Measurements from ENCODE around the gene CLP1.

The CLP1 gene

GRCh38 chr11:57657194-57658022 lies at the start of gene CLP1:
CLP1 (plus strand) TSS chr11:57657762; CDS start chr11:57659477, 1,715 bp downstream.
- peak; percentile 84 to 93 for DNase-seq

- no peak for DNase-seq
These were observed 47.4 kb upstream of the CLP1 start for GRCh38 chr11:57610170-57610569.

- DNase-seq, result no peak
These were observed 43.3 kb upstream of the CLP1 start for GRCh38 chr11:57614234-57614772.

GRCh38 chr11:57615308-57615707 lies 42.3 kb upstream of the CLP1 start:
- DNase-seq, result no peak

- no peak for DNase-seq
These were observed 41.0 kb upstream of the CLP1 start for GRCh38 chr11:57616595-57616994.

- DNase-seq, result no peak
These were observed 39.1 kb upstream of the CLP1 start for GRCh38 chr11:57618438-57618837.

- no peak for DNase-seq
These were observed 38.2 kb upstream of the CLP1 start for GRCh38 chr11:57619331-57619730.

GRCh38 chr11:57620467-57620866 lies 37.1 kb upstream of the CLP1 start:
- DNase-seq, result no peak

- DNase-seq, result no peak
These were observed 35.3 kb upstream of the CLP1 start for GRCh38 chr11:57622263-57622662.

- no peak for DNase-seq
These were observed 32.7 kb upstream of the CLP1 start for GRCh38 chr11:57624864-57625263.

- DNase-seq, result no peak
These were observed 30.7 kb upstream of the CLP1 start for GRCh38 chr11:57626895-57627294.

- DNase-seq, result no peak
These were observed 27.4 kb upstream of the CLP1 start for GRCh38 chr11:57630171-57630570.

GRCh38 chr11:57632116-57632515 lies 25.4 kb upstream of the CLP1 start:
- DNase-seq, result no peak

GRCh38 chr11:57633394-57634070 lies 24.0 kb upstream of the CLP1 start:
- no peak for DNase-seq

GRCh38 chr11:57634311-57634710 lies 23.3 kb upstream of the CLP1 start:
- DNase-seq, result no peak

- DNase-seq, result no peak
These were observed 22.3 kb upstream of the CLP1 start for GRCh38 chr11:57635246-57635645.

GRCh38 chr11:57637626-57638004 lies 19.9 kb upstream of the CLP1 start:
- DNase-seq, result no peak

- no peak for DNase-seq
These were observed 19.4 kb upstream of the CLP1 start for GRCh38 chr11:57638005-57638781.

- no peak for DNase-seq
These were observed 18.7 kb upstream of the CLP1 start for GRCh38 chr11:57638811-57639320.

GRCh38 chr11:57639321-57640067 lies 18.1 kb upstream of the CLP1 start:
- DNase-seq, result no peak

GRCh38 chr11:57640068-57640800 lies 17.3 kb upstream of the CLP1 start:
- no peak for DNase-seq
